ENCODE results near the gene NFX1.

Gene NFX1

DNA sequence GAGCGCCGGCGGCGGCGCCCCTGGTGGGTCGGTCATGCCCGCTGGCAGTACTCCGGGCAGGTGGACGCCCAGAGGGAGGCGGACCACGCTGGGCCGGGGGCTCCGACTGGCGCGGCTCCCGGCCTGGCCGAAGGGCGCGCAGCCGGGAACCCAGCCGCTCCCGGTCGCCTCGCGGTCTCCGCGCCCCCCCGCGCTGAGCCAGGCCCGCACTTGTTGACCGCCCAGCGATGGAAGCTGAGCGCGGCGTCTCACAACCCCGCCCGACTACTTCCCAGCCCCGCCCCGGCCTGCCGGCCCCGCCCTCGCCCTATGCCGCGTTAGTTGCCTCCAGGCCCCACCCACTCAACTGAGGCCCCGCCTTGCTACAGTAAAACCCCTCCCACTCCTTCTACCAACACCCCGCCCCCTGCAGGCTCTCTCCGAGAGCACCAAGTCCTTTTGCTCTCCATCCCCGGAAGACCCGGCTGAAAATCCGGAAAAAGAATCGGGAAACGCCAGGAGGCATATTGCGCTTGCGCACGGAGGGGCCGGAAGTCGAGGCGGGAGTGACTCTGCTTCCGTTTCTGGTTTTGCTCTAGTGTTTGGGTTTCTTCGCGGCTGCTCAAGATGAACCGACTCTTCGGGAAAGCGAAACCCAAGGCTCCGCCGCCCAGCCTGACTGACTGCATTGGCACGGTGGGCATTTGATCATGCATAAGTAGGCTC, 25.7 kb upstream of the NFX1 start, which contains the start of the genes BAG1 and CHMP5:
TSS of gene BAG1 (minus strand) at position 236 of the 705 bp plus-strand sequence.
TSS of gene CHMP5 (plus strand) at position 577 of the 705 bp plus-strand sequence. CDS start at position 607, 30 bp downstream.
- TF ChIP-seq TAF1 (IDR thresholded peaks at IDR 0.05; ENCODE audit: borderline replicate concordance, insufficient read depth, low read length) (peak; percentile 37; the same call in 1 of the 2 replicates), POLR2AphosphoS5 (IDR thresholded peaks at IDR 0.05; ENCODE audit: low read depth, low read length) (peak; percentile 64; the same call in 1 of the 2 replicates), FOXP2 (optimal IDR thresholded peaks at IDR 0.05; ENCODE audit: borderline replicate concordance, extremely low read depth, extremely low read length, insufficient read depth) (peak; percentile 60), SIN3A (IDR thresholded peaks at IDR 0.05; ENCODE audit: borderline replicate concordance, insufficient read depth, low read length) (peak; percentile 65; the same call in 1 of the 2 replicates)
- TF ChIP-seq, protein P1, sequence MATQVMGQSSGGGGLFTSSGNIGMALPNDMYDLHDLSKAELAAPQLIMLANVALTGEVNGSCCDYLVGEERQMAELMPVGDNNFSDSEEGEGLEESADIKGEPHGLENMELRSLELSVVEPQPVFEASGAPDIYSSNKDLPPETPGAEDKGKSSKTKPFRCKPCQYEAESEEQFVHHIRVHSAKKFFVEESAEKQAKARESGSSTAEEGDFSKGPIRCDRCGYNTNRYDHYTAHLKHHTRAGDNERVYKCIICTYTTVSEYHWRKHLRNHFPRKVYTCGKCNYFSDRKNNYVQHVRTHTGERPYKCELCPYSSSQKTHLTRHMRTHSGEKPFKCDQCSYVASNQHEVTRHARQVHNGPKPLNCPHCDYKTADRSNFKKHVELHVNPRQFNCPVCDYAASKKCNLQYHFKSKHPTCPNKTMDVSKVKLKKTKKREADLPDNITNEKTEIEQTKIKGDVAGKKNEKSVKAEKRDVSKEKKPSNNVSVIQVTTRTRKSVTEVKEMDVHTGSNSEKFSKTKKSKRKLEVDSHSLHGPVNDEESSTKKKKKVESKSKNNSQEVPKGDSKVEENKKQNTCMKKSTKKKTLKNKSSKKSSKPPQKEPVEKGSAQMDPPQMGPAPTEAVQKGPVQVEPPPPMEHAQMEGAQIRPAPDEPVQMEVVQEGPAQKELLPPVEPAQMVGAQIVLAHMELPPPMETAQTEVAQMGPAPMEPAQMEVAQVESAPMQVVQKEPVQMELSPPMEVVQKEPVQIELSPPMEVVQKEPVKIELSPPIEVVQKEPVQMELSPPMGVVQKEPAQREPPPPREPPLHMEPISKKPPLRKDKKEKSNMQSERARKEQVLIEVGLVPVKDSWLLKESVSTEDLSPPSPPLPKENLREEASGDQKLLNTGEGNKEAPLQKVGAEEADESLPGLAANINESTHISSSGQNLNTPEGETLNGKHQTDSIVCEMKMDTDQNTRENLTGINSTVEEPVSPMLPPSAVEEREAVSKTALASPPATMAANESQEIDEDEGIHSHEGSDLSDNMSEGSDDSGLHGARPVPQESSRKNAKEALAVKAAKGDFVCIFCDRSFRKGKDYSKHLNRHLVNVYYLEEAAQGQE (IDR thresholded peaks at IDR 0.05; ENCODE audit: insufficient read depth in 1 of 2, low read depth in 2 of 2, low read length in 2 of 2) = no peak

DNA sequence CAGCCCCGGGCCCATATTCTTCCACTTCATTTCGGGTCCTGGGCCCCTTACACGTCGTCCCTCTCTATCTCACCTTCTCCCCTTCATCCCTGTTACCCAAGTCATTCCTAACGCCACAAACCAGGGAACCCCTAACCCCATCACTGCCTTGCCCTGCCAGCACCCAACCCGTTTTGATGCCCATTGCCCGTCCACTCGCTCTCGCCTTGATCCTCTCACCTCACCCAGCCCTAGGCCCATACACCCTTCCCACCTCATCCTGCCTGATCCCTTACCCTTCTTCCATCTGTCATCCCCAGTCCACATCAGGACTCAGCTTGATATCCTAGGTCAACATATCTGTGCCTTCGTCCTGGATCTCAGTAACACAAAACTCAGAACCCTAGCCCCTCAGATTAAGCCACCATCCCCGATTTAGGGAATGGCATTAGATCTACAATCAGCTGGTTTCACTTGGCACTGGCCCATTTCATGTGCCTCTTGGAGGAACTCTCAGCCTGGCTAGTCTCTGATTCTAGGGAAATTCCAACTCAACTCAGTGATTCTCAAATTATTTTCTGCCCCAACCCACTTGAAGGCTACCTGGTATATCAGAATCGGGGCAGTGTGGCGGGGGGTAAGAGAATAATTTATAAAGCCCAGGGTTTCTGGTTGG, 25.0 kb upstream of the NFX1 start:
- TF ChIP-seq, protein P1 (IDR thresholded peaks at IDR 0.05; ENCODE audit: insufficient read depth in 1 of 2, low read depth in 2 of 2, low read length in 2 of 2) = no peak
- no peak for TF ChIP-seq TAF1 (IDR thresholded peaks at IDR 0.05; ENCODE audit: borderline replicate concordance, insufficient read depth, low read length)
- TF ChIP-seq POLR2AphosphoS5 (IDR thresholded peaks at IDR 0.05; ENCODE audit: low read depth, low read length) = no peak
- no peak for TF ChIP-seq FOXP2 (optimal IDR thresholded peaks at IDR 0.05; ENCODE audit: borderline replicate concordance, extremely low read depth, extremely low read length, insufficient read depth)
- TF ChIP-seq SIN3A (IDR thresholded peaks at IDR 0.05; ENCODE audit: borderline replicate concordance, insufficient read depth, low read length) = no peak

DNA sequence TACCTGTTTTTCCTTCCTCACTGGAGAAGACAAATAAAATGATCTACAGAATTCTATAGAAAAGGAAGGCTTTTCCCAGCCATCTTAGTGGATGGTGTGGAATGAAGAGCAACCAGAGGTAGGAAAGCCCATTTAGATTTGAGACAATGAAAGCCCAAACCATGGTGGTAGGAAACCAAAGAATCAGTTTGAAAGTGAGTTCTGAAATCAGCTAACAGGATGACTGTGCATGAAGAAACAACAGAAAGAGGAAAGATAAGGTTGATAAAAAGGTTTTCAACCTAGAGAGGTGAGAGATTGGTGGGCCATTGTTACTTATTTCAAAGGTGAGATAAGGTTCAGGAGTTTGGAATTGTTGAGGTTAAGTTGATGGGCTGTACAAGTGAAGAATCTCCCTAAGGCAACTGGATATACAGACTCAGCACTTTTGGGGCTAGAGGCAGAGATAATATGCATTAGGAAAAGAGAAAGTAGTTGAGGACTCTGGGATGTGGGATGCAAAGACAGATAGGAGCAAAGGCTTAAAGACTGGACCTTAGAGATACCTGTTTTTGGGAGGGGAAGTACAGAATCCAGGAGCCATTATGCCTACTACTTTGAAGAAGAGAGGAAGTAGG, 23.1 kb upstream of the NFX1 start:
- no peak for TF ChIP-seq POLR2AphosphoS5 (IDR thresholded peaks at IDR 0.05; ENCODE audit: low read depth, low read length)

DNA sequence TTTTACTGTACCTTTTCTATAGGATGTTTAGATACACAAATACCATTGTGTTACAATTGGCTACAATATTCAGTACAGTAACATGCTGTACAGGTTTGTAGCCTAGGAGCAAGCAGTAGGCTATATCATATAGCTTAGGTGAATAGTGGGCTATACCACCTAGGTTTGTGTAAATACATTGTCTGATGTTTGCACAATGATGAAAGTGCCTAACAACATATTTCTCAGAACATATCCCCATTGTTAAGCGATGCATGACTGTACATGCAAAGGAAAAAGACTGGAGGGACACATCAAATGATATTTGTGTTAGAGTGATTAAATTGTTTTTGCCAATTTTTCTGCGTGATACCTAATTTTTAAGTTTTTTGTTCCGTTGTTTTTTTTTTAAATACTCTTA, 20.2 kb upstream of the NFX1 start:
- TF ChIP-seq SIN3A (IDR thresholded peaks at IDR 0.05; ENCODE audit: borderline replicate concordance, insufficient read depth, low read length) = no peak
- no peak for TF ChIP-seq POLR2AphosphoS5 (IDR thresholded peaks at IDR 0.05; ENCODE audit: low read depth, low read length)
- TF ChIP-seq, protein P1 (IDR thresholded peaks at IDR 0.05; ENCODE audit: insufficient read depth in 1 of 2, low read depth in 2 of 2, low read length in 2 of 2) = no peak
- no peak for TF ChIP-seq FOXP2 (optimal IDR thresholded peaks at IDR 0.05; ENCODE audit: borderline replicate concordance, extremely low read depth, extremely low read length, insufficient read depth)
- no peak for TF ChIP-seq TAF1 (IDR thresholded peaks at IDR 0.05; ENCODE audit: borderline replicate concordance, insufficient read depth, low read length)

DNA sequence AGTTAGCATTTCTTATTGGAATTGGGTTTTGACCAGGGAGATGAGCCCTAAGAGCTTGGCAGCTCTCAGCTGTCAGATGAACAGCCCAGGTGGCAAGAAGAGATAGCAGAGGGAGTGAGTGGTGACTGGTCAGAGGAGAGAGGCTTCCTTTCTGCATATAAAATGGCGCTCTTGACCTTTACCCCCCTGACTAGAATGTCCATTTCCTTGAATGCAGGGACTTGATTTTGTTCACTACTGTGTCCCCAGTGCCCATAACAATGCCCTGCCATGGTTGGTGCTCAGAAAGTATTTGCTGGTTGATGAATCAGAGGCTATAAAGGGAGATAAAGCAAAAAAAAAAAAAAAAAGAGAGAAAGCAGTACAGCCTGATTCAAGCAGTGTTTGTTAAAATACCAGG, 18.3 kb upstream of the NFX1 start:
- TF ChIP-seq, protein P1 (IDR thresholded peaks at IDR 0.05; ENCODE audit: insufficient read depth in 1 of 2, low read depth in 2 of 2, low read length in 2 of 2) = no peak
- no peak for TF ChIP-seq POLR2AphosphoS5 (IDR thresholded peaks at IDR 0.05; ENCODE audit: low read depth, low read length)
- no peak for TF ChIP-seq SIN3A (IDR thresholded peaks at IDR 0.05; ENCODE audit: borderline replicate concordance, insufficient read depth, low read length)
- no peak for TF ChIP-seq FOXP2 (optimal IDR thresholded peaks at IDR 0.05; ENCODE audit: borderline replicate concordance, extremely low read depth, extremely low read length, insufficient read depth)
- TF ChIP-seq TAF1 (IDR thresholded peaks at IDR 0.05; ENCODE audit: borderline replicate concordance, insufficient read depth, low read length) = no peak

Data from PFSK-1 (cell line).